GM19023 (cell line): ENCODE measurements around the gene ADARB2.

Experiments
- ATAC-seq: cut with Tn5 transposase; IDR thresholded peaks from one replicate; pipeline ENCODE4 v1.9.1; 2021; ENCODE audit warnings: mild to moderate bottlenecking, moderate library complexity; ENCODE audit not compliant: unreplicated experiment

Gene ADARB2

DNA sequence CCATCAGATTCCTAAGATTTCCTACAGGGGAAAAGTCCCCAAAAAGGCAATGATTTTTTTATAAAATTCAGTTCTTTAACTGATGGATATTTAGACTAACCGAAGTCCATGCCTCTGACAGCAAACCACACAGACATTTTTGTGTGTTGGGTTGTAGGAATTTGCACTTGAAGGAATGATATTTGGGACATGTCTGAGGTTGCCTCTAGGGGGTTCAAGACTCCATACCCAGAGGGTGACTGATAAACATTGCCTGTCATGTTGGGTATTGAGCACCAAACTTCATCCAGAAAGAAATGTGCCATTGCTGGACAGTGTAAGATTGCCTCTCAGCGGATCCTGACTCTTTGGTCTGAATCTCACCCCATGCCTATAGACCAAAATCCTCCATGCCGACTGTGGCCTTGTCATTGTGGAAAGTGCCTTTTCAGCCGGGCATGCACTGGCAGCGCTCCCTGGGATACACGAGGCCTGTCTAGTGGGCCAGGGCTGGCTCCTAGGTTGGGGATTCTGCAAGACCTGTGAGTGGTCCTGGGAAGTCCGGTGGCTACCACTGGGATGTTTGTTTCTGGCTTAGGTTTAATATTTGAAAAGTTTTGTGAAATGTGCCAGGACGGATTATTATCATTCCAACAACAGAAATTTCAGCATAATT lies 428.2 kb downstream of the ADARB2 start:
- no peak for ATAC-seq

DNA sequence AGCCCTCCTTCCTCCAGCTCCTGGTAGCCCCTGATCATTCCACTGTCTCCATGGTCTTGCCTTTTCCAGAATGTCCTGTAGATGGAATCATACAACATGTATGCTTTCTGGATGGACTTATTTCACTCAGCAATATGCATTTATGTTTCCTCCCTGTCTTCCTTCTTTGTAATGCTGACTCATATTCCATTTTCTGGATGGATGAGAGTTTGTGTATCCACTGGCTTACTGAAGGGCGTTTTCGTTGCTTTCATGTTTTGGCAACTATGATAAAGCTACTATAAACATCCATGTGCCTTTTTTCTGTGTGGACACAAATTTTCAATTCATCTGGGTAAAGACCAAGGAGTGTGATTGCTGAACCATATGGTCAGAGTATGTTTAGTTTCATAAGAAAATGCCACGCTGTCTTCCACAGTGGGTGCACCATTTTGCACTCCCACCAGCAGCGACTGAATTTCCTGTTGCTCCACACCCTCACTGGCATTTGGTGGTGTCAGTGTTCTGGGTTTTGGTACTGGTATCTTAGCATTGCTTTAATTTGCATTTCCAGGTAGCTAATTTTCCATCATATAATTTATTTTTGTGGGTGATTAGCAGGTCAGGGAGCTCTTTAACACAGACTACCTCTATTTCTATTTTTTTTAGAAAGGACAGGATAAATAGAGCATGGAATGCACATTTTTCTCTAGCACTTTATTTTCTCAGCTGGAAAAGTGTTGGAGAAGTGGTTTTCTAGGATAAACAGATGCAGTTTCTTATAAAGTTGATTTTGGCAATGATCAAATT lies 429.0 kb downstream of the ADARB2 start:
- no peak for ATAC-seq

DNA sequence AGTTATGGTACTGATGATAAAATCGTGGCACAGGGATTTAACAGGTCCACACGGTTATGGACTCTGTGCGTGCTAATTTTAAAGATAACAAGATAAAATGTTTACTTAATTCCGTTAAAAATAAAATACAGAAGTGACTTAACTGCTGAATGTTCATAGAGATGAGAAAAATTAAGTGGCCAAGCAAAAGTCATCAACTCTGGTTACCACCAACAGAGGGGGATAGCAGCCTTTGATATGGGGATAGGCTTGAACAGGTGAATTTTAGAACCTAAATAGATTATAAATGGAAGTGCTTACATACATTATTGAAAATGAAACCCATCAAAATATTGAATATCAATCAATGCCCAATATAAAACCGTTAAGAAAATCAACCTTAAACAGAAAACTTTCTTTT lies 436.2 kb downstream of the ADARB2 start:
- no peak for ATAC-seq

DNA sequence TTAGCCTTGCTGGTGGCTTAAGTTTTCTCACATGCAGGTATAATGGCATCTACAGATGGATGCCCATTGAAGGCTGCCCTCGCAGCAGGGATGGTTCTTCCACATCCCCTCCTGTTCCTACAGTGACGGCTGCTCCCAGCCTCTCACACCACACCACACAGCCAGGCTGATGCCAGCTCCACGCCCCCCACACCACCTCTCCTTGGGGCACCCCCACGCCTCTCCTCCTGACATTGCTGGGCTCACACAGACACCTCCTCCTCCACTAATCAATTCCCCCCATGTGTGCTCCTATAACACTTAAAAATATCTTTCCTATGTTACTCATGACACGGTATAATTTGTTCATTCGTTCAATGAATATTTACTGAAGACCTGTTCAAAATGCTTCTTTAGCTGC lies 437.1 kb downstream of the ADARB2 start:
- ATAC-seq: no peak

DNA sequence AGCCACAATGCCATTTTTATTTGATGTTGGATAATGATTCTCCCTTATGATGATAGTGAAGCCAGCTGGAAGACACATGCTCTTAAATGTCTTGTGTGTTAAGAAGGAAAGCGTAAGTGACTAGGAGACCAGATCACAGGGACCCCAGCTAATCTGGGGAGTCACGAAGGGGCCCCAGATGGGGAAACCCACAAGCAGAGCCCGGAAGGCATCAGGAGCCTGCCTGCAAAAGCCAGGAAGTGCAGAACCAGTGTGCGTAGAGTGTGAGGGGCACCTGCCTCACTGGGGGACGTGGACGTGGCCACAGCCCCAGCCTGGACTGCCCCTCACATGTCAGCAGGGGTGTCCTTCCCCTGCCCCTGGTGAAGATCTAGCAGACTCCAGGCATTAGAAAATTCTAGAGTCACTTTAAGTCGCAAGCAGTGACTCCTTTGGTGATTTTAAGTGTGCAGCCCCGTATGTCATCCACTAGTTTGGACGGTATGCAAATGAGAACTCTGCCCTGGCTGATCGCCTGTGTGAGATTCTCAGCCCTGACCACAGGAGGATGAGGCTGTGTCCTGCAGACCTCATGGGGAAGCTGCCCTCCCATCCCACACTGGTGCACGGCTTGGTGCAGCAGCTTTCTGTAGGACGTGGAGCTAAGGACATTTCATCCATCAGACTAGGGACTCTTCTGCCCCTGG lies 438.1 kb downstream of the ADARB2 start:
- ATAC-seq: no peak

DNA sequence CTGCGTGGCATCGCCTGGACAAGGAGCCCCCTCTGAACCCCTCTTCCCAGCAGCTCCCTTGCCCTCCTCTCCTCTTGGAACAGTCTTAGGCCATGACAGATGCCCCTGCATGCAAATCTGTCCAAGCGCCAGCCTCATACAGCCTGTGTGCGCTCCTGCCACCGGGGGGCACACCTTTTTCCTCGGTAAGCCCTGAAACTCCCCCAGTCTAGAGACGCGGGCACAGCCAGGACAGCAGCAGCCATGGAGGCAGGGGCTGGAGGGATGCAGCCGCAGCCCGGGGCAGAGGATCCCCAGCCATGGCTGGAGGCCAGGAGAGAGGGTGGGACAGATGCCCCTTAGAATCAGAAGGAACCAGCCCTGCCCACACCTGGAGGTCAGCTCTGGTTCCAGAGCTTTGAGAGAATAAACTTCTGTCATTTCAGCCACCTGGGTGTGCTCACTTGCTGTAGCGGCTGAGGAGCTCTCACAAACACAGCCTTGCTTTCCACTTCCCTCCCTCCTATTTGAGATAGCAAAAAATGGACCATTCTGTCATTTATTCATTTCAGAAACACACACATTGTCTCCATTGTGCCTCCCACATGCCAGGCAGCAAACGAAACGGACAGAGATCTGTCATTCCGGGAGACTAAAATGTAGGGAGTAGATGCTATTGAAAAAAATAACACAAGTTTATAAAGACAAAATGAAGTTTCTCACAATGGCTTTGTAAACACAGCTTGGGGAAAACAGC lies 439.6 kb downstream of the ADARB2 start:
- ATAC-seq: no peak

DNA sequence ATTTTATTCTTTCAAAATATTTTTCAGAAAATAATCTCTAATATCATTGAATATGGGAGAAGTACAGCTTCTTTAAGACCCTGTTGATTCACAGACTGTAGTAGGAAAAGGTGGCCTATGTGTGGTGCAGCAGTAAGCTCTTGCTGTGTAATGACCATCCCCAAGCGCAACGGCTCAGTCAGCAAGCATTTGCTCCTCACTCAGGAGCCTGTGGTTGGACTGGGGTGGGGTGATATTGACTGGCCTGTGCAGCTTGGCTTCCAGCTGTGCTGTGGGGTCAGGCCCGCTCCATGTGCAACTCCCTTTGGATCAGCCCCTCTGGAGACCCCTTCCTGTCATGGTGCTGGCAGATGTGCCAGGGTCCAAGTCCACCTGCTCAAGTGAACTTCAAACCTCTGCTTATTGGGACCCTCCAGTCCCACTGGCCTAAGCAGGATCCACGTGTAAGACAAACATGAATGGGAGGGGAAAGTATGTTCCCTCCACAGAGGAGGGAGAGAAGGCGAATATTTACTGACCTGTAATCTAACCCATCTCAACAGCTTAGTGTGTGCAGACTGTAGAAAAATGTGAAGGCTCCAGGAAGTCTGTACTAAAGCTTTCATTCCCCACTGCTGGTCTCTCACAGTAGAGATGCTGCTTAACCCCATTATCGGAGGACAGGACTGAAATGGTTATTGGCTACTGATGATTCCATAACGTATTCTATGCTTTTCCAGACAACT lies 441.4 kb downstream of the ADARB2 start:
- ATAC-seq: no peak

DNA sequence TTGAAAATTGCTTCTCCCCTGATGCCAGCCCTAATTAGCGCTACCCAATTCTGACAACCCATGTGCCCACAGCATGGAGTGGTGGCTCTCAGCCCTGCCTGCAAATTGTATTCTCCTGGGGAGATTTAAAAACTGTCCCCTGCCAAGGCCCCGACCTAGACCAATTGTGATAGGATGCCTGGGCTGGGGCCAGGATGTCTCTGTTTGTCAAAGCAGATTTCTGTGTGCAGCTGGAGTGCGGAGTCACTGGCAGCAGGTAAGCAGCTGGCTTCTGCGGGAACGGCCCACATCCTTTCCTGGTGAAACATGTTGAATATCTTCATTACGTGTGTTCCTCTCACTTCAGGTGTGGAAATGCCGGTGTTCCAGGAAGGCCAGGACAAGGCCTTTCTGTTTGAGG lies 442.6 kb downstream of the ADARB2 start:
- ATAC-seq: no peak

DNA sequence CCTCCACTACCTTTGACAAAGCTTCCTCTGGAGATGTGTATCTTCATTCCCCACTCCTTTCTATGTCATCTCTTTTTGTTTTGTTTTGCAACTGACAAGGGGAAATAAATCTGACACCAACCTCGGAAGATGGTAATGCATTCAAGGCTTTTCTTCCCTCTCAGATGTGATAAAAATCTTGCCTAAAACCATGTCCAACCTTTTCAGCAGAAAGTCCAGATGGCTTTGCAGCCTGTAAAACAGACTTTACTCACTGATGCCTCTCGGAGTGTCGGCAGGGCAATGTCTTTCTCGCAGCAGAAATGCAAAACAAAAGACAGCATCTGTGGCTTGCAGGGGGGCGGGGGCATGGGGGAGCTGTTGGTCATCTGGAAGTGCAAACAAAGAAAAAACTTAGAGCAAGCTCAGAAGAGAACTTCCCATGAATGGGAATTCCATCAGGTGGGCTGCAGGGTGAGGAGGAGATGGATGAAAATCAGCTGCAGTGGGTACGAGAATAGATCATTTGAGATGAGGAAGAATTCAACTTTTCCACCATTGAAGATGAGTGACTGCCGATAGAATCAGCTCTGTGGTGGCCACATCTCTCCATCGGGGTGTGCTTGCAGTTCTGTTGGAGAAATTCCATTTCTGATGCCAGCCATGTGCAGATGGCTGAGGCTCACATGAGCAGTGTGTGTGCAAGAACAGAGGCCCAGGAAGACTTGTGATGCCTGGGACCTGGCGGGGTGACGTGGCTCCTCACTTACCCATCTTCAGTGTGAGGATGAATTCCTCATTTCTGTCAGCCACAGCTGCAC lies 443.5 kb downstream of the ADARB2 start:
- ATAC-seq: no peak

DNA sequence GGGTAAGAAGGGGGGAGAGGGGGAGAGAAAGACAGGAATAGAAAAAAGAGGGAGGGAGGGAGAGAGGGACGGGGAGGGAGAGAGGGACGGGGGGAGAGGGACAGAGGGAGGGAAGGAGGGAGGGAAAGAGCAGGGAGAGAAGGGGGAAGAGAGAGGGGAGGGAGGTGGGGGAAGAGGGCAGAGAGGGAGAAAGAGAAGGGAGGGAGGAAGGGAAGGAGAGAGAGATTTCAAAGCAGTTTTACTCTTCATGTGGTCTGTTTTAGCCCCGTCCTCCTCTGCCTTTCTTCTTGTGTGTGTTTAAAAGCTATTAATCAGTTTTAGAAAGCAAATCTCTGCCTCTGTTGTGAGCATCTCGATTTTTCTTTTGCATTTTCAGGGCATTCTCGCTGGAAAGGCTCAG lies 444.2 kb downstream of the ADARB2 start:
- ATAC-seq: no peak

DNA sequence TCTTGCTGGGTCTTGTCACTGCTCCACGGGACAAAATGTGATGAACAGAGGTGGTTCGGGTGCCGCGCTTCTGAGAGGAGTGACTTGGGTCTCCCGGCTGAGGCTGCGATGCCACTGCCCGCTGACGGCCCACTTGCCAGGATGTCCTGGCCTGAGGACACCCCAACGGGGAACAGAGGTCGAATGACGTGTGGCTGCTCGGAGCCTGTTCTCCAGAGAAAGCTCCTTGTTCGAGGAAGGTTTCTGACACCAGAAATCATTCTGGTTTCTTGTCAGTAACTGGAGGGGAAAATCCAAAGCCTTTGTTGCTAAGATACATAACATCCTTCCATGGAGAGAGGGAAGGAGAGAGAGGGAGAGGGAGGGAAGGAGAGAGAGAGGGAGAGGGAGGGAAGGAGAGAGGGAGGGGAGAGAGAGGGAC lies 444.7 kb downstream of the ADARB2 start:
- no peak for ATAC-seq

DNA sequence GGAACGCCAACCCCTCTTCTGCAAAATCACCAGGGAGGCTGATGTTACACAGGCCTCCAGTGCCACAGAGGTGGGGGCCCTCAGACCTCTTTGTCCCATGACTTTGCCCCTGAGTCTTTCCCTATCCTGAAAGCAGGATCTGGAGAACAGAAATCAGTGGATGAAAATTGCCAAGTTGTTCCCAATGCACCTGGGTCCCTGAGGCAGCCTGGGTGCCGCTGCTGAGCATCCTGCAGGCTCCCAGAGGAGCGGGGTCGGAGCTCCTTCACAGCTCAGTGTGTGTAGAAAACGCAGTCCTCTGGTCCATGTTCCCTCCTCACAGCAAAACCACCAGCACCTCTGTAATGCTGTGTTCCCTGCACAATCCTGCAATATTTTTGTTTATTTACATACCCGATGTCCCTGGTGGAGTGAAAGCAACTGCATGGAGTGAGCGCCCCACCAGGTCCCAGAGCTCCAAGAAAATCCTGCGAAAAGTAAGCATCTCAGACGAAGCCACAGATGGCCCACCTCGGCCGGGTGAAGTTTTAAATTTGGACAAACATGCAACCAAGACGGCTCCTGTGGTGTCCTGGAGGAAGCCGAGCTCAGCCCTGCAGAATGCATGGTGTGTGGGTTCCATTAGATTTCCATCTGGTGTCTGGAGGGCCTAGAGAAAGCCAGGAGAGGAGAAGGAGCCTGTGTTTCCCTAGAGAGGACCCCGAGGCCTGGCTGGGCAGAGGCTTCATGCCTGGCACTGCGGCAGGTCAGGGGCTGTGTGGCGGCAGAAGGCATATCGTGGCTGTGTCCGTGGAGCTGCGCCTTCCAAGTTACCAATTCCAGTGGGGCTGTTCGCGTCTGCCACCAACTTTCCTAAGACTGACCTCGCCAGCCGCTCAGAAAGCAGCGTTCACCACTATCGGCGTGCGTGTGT lies 445.9 kb downstream of the ADARB2 start:
- ATAC-seq: no peak

DNA sequence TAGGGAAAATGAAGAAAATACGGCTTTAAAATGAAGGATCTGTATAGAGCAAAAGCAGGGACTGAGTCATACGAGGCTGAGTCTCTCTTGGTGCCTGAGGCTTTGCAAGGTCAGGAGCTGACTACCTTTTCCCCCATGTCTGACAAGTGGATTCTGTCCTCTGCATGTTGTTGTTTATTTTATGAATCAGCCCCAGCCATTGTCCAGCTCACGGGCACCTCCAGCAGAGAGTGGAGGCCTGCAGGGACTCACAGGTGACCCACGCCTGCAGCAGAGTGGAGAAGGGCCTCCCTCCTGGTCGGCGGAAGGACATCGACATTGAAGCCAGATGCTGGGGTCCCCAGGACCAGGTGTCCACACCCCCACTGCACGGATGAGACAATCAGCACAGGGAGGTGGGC lies 447.3 kb downstream of the ADARB2 start:
- no peak for ATAC-seq

DNA sequence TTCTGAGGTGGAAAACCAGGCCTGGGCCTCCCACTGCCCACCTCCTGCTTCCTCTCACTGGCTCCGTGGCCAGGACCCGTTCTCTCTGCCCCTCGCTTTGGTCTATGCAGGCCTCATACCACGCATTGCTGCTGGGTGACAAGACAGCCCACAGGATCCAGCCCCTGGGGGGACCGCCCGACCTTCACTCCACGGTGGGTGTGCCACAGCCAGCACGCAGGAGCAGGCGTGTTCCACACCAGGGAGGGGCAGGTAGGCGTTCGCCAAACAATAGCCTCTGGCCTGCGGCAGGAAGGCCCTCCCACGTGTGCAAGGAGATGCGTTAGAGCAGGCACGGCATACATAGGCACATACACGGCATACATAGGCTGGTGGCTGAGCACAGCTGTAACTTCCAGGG lies 447.7 kb downstream of the ADARB2 start:
- no peak for ATAC-seq

DNA sequence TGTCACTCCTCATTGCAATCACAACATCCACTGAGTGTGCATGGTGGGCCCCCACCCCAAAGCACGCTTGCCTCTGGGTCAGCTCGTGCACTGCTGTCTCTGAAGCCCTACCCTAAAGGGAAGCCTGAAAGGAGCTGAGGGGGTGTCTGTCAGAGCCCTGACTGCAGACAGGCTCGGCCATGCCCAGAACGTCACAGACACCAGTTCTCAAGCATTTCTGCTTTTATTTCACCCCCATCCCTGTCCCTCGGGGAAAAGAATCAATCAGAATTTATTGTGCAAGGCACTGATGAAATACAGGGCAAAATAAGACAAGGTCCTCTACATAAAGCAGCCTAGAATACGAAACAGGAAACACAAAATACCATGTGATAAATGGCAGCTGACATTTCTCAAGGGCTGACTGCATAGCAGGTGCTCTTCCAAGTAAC lies 449.3 kb downstream of the ADARB2 start:
- no peak for ATAC-seq

DNA sequence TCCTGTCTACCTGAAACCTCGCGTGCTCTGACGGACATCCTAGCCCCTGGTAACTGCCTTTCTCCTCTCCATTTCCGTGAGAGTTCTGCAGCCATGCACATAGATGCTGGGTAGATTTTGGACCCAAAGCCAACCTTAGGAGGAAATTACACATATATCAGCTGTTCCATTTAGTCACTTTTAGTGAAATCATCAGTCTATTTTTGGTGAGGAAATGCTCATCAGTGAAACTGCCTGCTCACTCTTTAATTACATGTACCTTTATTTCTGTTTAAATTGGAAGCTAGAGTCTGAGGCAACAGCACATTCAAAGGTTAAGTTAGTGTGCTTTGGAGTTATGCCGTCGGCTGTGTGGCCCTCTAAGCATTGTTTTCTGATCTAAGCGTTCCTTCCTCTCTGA lies 449.8 kb downstream of the ADARB2 start:
- ATAC-seq: no peak

DNA sequence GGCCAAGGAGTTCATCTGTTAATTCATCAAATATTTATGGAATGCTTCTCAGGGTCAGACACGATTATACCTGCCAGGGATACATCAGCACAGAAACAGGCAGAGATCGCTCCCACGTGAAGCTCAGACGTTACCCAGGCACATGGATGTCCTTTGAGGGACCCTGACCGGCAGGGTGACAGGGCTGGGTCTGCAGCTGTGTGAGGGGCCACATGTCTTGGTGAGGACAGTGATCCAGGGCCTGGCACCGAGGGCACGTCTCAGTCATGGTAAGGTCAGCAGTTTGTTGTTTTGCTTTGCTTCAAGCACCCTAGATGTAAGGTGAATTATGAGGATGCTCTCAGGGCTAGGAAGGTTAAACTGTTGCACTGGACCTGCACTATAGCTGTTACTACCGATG lies 453.2 kb downstream of the ADARB2 start:
- ATAC-seq: no peak

DNA sequence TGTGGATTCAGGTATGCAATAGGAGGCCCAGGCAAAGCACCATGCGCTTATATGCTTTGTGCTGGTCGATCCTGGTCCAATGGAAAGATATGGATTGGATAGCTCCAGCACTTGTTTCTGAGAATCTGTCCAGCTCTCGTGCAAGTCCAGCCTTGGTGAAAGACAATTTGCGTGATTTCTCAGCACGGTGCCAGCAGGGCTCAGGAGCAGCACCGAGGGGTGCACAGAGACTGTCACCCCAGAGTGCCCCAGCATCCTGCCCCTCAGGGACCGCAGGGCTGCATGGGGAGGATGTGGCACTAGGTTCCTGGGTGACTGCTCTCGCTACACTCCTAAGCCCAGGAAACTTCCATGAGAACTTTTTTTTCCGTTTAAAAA lies 455.9 kb downstream of the ADARB2 start:
- no peak for ATAC-seq
